Activated naive CD4-positive, alpha-beta T cell treated with Interleukin-2 at 50 U/mL for 16 hours (primary cell): ENCODE results near the gene ACR.
A peak's percentile ranks its signal among the peaks of the same experiment; 100 is the strongest.

Experiments
- DNase-seq: peaks from one replicate; pipeline ENCODE4 v3.0.0-alpha.2; 2020

Gene ACR

DNA sequence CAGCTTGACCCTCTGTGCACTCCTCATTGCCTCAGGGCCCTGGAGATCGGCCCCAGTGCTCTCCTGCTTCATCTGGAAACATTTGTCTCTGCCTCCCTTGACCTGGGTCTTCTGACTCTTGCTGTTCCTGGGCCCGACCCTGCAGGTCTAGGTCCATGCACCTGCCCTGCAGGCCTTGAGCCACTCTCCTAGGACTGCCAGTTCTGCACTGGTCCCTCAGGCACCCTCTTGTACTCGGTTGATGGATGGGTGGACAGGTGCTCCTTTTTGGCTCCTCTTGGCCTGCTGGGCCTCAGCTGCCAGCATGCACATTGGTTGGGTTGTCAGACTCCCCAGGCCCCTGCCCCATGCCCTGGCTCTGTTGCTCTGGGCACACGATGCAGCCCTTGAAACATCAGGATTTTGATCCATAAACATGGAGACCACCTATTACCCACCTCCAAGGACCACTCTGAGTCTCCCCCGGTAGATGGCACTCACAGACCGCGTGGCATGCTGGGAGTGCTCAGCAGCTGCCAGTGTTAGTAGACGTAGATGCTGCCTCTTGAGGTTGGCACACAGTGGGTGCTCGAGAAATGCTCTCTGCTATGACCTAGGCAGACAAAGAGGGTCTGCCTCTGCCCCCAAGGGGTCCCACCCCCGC is 20.2 kb upstream of the ACR start:
- DNase-seq: no peak

GRCh38 chr22:50718352-50718709 is 19.7 kb upstream of the ACR start:
- DNase-seq: no peak

GRCh38 chr22:50719814-50720300 is 18.1 kb upstream of the ACR start:
- no peak for DNase-seq

GRCh38 chr22:50720301-50721256 is 17.4 kb upstream of the ACR start:
- DNase-seq: no peak

DNA sequence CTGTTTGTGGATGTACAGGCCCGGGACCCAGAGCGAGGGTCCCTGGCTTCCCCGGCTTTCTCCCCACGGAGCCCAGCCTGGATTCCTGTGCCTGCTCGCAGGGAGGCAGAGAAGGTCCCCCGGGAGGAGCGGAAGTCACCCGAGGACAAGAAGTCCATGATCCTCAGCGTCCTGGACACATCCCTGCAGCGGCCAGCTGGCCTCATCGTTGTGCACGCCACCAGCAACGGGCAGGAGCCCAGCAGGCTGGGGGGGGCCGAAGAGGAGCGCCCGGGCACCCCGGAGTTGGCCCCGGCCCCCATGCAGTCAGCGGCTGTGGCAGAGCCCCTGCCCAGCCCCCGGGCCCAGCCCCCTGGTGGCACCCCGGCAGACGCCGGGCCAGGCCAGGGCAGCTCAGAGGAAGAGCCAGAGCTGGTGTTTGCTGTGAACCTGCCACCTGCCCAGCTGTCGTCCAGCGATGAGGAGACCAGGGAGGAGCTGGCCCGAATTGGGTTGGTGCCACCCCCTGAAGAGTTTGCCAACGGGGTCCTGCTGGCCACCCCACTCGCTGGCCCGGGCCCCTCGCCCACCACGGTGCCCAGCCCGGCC is 16.7 kb upstream of the ACR start:
- no peak for DNase-seq

- no peak for DNase-seq
These were observed 15.8 kb upstream of the ACR start for GRCh38 chr22:50722048-50722701.

DNA sequence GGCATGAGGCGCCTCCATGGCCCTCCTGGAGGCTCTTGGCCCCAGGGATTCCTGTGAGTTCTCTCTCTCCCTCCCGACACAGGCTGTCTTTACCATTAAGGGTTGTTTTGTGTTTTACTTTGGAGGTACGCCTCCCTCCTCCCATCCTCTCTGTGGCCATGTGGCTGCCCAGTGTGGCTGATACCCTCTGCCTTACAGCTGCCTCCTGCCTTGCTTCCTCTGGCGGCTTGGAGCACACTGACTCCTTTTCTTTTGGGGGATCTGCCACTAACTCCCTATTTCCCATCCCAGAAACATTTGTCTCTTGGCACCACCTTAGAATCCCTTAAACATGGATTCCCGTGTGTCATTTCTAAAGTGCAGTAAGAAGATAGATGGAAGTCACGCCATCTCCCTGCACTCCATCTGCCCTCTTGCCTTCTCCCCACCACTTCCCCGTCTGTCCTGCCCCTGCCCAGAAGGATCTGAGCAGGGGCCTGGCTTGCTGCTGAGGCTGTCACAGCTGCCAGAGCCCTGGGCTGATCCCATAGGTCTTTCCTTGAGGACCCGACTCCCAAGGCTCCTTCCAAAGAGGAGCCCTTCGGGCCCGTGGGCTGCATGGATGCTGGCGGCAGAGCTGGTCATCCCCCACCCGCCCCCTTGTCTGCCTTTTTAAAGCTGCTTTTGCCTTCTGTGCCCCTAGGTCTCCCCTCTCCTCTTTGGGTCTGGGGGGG is 15.1 kb upstream of the ACR start:
- DNase-seq: no peak

- DNase-seq: no peak
These were observed 14.0 kb upstream of the ACR start for GRCh38 chr22:50723991-50724390.

GRCh38 chr22:50724616-50725015 is 13.4 kb upstream of the ACR start:
- DNase-seq: no peak

DNA sequence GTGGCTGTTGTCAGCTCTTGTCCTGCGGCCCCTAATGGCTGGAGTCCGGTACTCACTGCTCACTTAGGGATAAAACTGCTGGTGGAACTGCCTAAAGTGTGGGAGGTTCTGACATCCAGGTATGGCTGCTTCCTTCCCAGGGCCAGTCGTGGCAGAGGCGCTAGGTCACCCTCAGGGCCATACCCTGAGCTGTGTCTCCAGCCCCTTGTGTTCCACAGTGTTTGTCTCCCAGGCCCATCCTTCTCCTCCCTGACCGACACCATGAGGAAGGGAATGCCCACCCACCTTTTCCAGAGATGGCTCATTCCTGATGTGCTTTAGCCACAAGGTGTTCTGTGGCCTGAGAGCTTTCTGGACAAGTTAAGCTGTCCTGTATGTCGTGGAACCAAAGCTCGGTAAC is 12.4 kb upstream of the ACR start:
- no peak for DNase-seq

- DNase-seq: no peak
These were observed 11.2 kb upstream of the ACR start for GRCh38 chr22:50726643-50727340.

GRCh38 chr22:50727678-50728522 is 10.1 kb upstream of the ACR start:
- no peak for DNase-seq

GRCh38 chr22:50728523-50728931 is 9.5 kb upstream of the ACR start:
- no peak for DNase-seq

- DNase-seq: no peak
These were observed 8.5 kb upstream of the ACR start for GRCh38 chr22:50729391-50730012.

- DNase-seq: no peak
These were observed 7.8 kb upstream of the ACR start for GRCh38 chr22:50730013-50730891.

GRCh38 chr22:50730941-50731661 is 6.9 kb upstream of the ACR start:
- DNase-seq: no peak

- DNase-seq: peak; percentile 63
These were observed 6.0 kb upstream of the ACR start for GRCh38 chr22:50731811-50732624.

DNA sequence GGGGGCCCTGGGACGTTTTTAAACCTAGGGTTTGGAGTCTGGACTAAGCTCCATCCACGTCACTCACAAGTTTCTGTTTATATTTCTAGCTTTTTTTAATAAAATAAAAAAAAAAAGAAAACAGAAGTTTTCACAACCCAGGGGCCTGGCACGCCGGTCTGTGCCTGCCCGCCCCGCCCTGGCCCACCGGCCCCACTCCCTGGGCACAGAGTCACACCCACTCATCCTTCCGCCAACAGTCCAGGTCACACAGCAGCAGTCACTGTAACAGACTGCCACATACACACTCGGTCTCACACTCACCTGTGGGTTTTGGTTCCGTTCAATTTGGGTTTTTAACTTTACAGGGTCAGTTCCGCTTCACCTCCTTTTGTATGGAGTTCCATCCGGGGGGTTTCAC is 5.3 kb upstream of the ACR start:
- DNase-seq: no peak
